ENCODE results near the gene MC2R. TPM values are rescaled to one million over a fixed set of nuclear protein-coding genes. Genes with fewer than 3 reads are reported as not detected.
"Not testable (repeated sequence)": the region's sequence is repeated elsewhere in the genome, so short reads cannot be mapped to it uniquely, and the experiment has no call there.

The MC2R gene
- total and polyA plus RNA-seq, 10 of the 15 experiments (the other 5 are each of a cell fraction or from before 2014, with no cell fraction given) = 0.15 TPM; not detected in 9

- ChIA-PET RAD21 (ENCODE audit: unreplicated experiment) (no interaction called here), CTCF (no interaction called here), SMC1A (ENCODE audit: uncharacterized antibody, unreplicated experiment) (no interaction called here), POLR2A (no interaction called here)
- no peaks in the 10 kb centered on the region for H4K20me1 ChIP-seq (ENCODE audit: control insufficient read depth, insufficient read depth)
- H3K27me3 ChIP-seq (replicated peaks in 1 of 2; ENCODE audit: control insufficient read depth in 2 of 2, insufficient read depth in 2 of 2, low read length in 1 of 2) = peaks cover 1 to 19% of the 10 kb centered on the region in 2 experiments; a peak in 3 of 4 replicates
- H3K9ac ChIP-seq (ENCODE audit: control insufficient read depth, insufficient read depth, low read length) = no peak overlapping the region
- in situ Hi-C loops (cut with MboI) = no loop called here
- no peak overlapping the region for H2AFZ ChIP-seq (ENCODE audit: control insufficient read depth, low read depth, low read length)
- no peak overlapping the region for H3K27ac ChIP-seq (ENCODE audit: control insufficient read depth, insufficient read depth)
- 22% methylated on average over 51 of the region's 51 CpGs for WGBS (ENCODE audit: insufficient coverage, insufficient replicate concordance, low lambda C conversion rate, missing lambda C conversion rate)
- no peak overlapping the region for H3K4me2 ChIP-seq (ENCODE audit: control insufficient read depth, insufficient read depth)
- H3K36me3 ChIP-seq (ENCODE audit: control insufficient read depth in 2 of 2, insufficient read depth in 2 of 2, low read length in 1 of 2) = no peaks in the 10 kb centered on the region
- no peak for ATAC-seq
- H3K4me3 ChIP-seq = no peak overlapping the region
- no peaks in the 10 kb centered on the region for H3K79me2 ChIP-seq (ENCODE audit: control insufficient read depth, insufficient read depth, low read length)
- TF ChIP-seq SUPT20H (IDR thresholded peaks at IDR 0.05; ENCODE audit: borderline replicate concordance, control insufficient read depth, low read depth, low read length) (no peak), NRF1 (conservative IDR thresholded peaks at IDR 0.05; ENCODE audit: low read depth, low read length) (no peak), NFIC (IDR thresholded peaks at IDR 0.05; ENCODE audit: low read depth, low read length) (no peak), CHD2 (IDR thresholded peaks at IDR 0.05; ENCODE audit: borderline replicate concordance, low read depth, low read length) (no peak), RAD21 (IDR thresholded peaks at IDR 0.05; ENCODE audit: insufficient read depth, low read depth, low read length) (no peak)
- no peaks in the 10 kb centered on the region for H3K9me3 ChIP-seq (replicated peaks; ENCODE audit: control insufficient read depth, insufficient read depth, low read length)
- BruUV-seq (replicated peaks) = no TSS peak
- intact Hi-C loops (cut with micrococcal nuclease; ENCODE audit: unreplicated experiment) = no loop called here
- no peak for FAIRE-seq
- no peak for DNase-seq (ENCODE audit: low read depth, low spot score)
- no peaks in the 10 kb centered on the region for H3K4me1 ChIP-seq (ENCODE audit: control insufficient read depth, insufficient read depth, low read length)
Observed at GRCh38 chr18:13868501-13869271, 46.6 kb downstream of the MC2R start.

GRCh38 chr18:13862898-13863297, 52.4 kb downstream of the MC2R start:
- WGBS (ENCODE audit: insufficient coverage, insufficient replicate concordance, low lambda C conversion rate, missing lambda C conversion rate) = 45% methylated on average over 7 of the region's 7 CpGs
- H3K4me2 ChIP-seq (ENCODE audit: control insufficient read depth, insufficient read depth); SMC1A ChIA-PET (ENCODE audit: uncharacterized antibody, unreplicated experiment); H3K27ac ChIP-seq (ENCODE audit: control insufficient read depth, insufficient read depth); H3K36me3 ChIP-seq (ENCODE audit: control insufficient read depth in 2 of 2, insufficient read depth in 2 of 2, low read length in 1 of 2); H3K9me3 ChIP-seq (replicated peaks; ENCODE audit: control insufficient read depth, insufficient read depth, low read length); BruUV-seq (replicated peaks); H2AFZ ChIP-seq (ENCODE audit: control insufficient read depth, low read depth, low read length); DNase-seq (ENCODE audit: low read depth, low spot score); H3K4me3 ChIP-seq; in situ Hi-C loops (cut with MboI); H3K27me3 ChIP-seq (replicated peaks in 1 of 2; ENCODE audit: control insufficient read depth in 2 of 2, insufficient read depth in 2 of 2, low read length in 1 of 2); RAD21 ChIA-PET (ENCODE audit: unreplicated experiment); ATAC-seq; POLR2A ChIA-PET; CTCF ChIA-PET; FAIRE-seq; H3K4me1 ChIP-seq (ENCODE audit: control insufficient read depth, insufficient read depth, low read length); H4K20me1 ChIP-seq (ENCODE audit: control insufficient read depth, insufficient read depth); H3K79me2 ChIP-seq (ENCODE audit: control insufficient read depth, insufficient read depth, low read length); intact Hi-C loops (cut with micrococcal nuclease; ENCODE audit: unreplicated experiment); H3K9ac ChIP-seq (ENCODE audit: control insufficient read depth, insufficient read depth, low read length): not testable (repeated sequence)

Measured in GM12878 (cell line).